G401.6 (cell line): ENCODE results near the gene TFF3.
"Not testable (repeated sequence)": the region's sequence is repeated elsewhere in the genome, so short reads cannot be mapped to it uniquely, and the experiment has no call there.

ENCODE experiments used
- FAIRE-seq: peaks from 2 replicates; lab custom pipeline; 2012; peaks lifted over from hg19 to GRCh38; lab: Jason Lieb, UNC

Gene TFF3

GRCh38 chr21:42304556-42305454 lies 10.4 kb downstream of the TFF3 start:
- FAIRE-seq: no peak

- FAIRE-seq: no peak
These were observed 11.8 kb downstream of the TFF3 start for GRCh38 chr21:42303443-42303842.

- FAIRE-seq: no peak
These were observed 12.4 kb downstream of the TFF3 start for GRCh38 chr21:42302794-42303193.

- no peak for FAIRE-seq
These were observed 13.0 kb downstream of the TFF3 start for GRCh38 chr21:42302076-42302650.

GRCh38 chr21:42301371-42302075 lies 13.7 kb downstream of the TFF3 start:
- FAIRE-seq: no peak

- no peak for FAIRE-seq
These were observed 14.3 kb downstream of the TFF3 start for GRCh38 chr21:42300956-42301355.

- no peak for FAIRE-seq
These were observed 15.1 kb downstream of the TFF3 start for GRCh38 chr21:42300045-42300583.

- no peak for FAIRE-seq
These were observed 15.7 kb downstream of the TFF3 start for GRCh38 chr21:42299324-42300044.

GRCh38 chr21:42298657-42299056 lies 16.6 kb downstream of the TFF3 start:
- no peak for FAIRE-seq

GRCh38 chr21:42298237-42298636 lies 17.0 kb downstream of the TFF3 start:
- FAIRE-seq: no peak

GRCh38 chr21:42297377-42297776 lies 17.8 kb downstream of the TFF3 start:
- FAIRE-seq: no peak

GRCh38 chr21:42296501-42296900 lies 18.7 kb downstream of the TFF3 start:
- no peak for FAIRE-seq

GRCh38 chr21:42295845-42296244 lies 19.4 kb downstream of the TFF3 start:
- FAIRE-seq: no peak

- no peak for FAIRE-seq
These were observed 20.8 kb downstream of the TFF3 start for GRCh38 chr21:42294273-42294880.

- no peak for FAIRE-seq
These were observed 21.4 kb downstream of the TFF3 start for GRCh38 chr21:42293649-42294272.

GRCh38 chr21:42292563-42293142 lies 22.6 kb downstream of the TFF3 start:
- FAIRE-seq: not testable (repeated sequence)

- FAIRE-seq: no peak
These were observed 23.3 kb downstream of the TFF3 start for GRCh38 chr21:42291751-42292562.

- FAIRE-seq: no peak
These were observed 24.0 kb downstream of the TFF3 start for GRCh38 chr21:42291003-42291750.

- FAIRE-seq: no peak
These were observed 24.7 kb downstream of the TFF3 start for GRCh38 chr21:42290505-42290904.
